Aorta (tissue), 5 donors: Measurements from ENCODE around the gene CIITA. TPM values are rescaled to one million over a fixed set of nuclear protein-coding genes. Genes with fewer than 3 reads are reported as not detected.

Experiments used
- ATAC-seq: fragments of 200-7000 bp; cut with Tn5 transposase; one replicate; pipeline ENCODE4 v1.9.1; 2022; ENCODE audit warnings: moderate library complexity; ENCODE audit not compliant: low FRiP score
- DNase-seq, 2 donors: peaks; one replicate each; pipeline ENCODE4 v3.0.0-alpha.2; 2020
- H3K27ac ChIP-seq, 2 donors: one replicate each; pipeline ENCODE4 v1.5.1; 2013; ENCODE audit warnings: low read length in 2 of 2, mild to moderate bottlenecking in 2 of 2, moderate library complexity in 2 of 2, control low read depth in 1 of 2, inconsistent platforms in 1 of 2, low read depth in 1 of 2
- H3K27me3 ChIP-seq, 2 donors: one replicate each; pipeline ENCODE4 v1.6.1; 2013; ENCODE audit warnings: control low read depth in 1 of 2, low read length in 1 of 2, mild to moderate bottlenecking in 1 of 2, moderate library complexity in 1 of 2; ENCODE audit not compliant: insufficient read depth in 2 of 2, control insufficient read depth in 1 of 2
- H3K36me3 ChIP-seq, 2 donors: one replicate each; pipeline ENCODE4 v1.6.1; 2013; ENCODE audit warnings: control low read depth in 1 of 2, low read length in 1 of 2, mild to moderate bottlenecking in 1 of 2; ENCODE audit not compliant: insufficient read depth in 2 of 2, control insufficient read depth in 1 of 2
- H3K4me1 ChIP-seq, 2 donors: one replicate each; pipeline ENCODE4 v1.6.1; 2013; ENCODE audit warnings: low read length in 2 of 2, control low read depth in 1 of 2, mild to moderate bottlenecking in 1 of 2, moderate library complexity in 1 of 2; ENCODE audit not compliant: insufficient read depth in 2 of 2, control insufficient read depth in 1 of 2
- H3K4me3 ChIP-seq, 2 donors: one replicate each; pipeline ENCODE4 v1.5.1; 2013; ENCODE audit warnings: low read length in 2 of 2, control low read depth in 1 of 2, mild to moderate bottlenecking in 1 of 2
- H3K9me3 ChIP-seq: one replicate; pipeline ENCODE4 v1.6.1; 2013; ENCODE audit warnings: mild to moderate bottlenecking, low read length; ENCODE audit not compliant: control insufficient read depth
- WGBS, 2 donors: extraction: QIAGEN DNeasy Blood & Tissue Kit; methylation state at CpG; one replicate each; pipeline ENCODE4 v1.1.7; 2013; 5-methylcytosine and 5-hydroxymethylcytosine counted together
- intact Hi-C, 2 donors: fragments of 100-400 bp; cut with DNase I; formaldehyde crosslinking; loops; one replicate each; pipeline versions ENCODE4 v1.14.2 to v1.15.0; 2022
- polyA plus RNA-seq, 2 donors: library from polyadenylated mRNA; stranded (reverse); fragments of 200-250 nt; gene quantifications; one replicate each; pipeline ENCODE4 v1.2.3, GENCODE V29; 2013
- total RNA-seq, 2 donors: library from RNA; stranded (reverse); fragmentation: NEBNext Ultra II Directional; extraction: Animal tissue kit (Norgen Biotek cat#: 25700); gene quantifications; one replicate each; pipeline ENCODE4 v1.2.1, GENCODE V29; 2021
- donor health status: healthy with polysubstance abuse.
- donor health status: Bipolar disorder and iron deficiency.
- donor health status: DM: no; HTN: no; CAD: no.
- donor health status: DM: no; HTN: no; CAD: no.
- donor health status: DM: yes; HTN: yes; CAD: no.

Gene CIITA
- total and polyA plus RNA-seq, 4 donors: 2.0 to 104 (median 11.0) TPM

DNA sequence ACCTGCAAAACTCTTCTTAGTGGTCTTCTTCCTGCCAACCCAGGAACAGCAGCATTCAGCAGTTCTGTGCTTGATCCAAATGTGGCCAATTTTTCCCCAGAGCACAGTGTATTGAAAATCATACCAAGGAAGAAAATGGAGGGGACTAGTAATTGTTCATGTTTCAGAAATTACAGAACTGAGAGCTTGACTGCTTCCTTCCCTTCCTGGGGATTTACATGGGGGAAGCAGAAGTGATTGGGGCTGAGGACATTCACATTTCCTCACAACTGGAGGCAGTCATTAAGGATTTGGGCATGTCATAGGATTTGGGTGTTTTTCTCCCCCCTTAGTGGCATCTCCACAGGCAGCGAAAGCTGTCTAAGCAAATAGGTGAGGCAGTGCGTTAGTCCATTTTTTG lies 19.7 kb downstream of the CIITA start:
- no peaks in the 10 kb centered on the region for H3K9me3 ChIP-seq
- DNase-seq: no peak
- no peaks in the 10 kb centered on the region for H3K27me3 ChIP-seq
- H3K4me1 ChIP-seq: no peaks in the 10 kb centered on the region
- no peaks in the 10 kb centered on the region for H3K36me3 ChIP-seq
- H3K27ac ChIP-seq: no peak overlapping the region
- H3K4me3 ChIP-seq: no peak overlapping the region
- ATAC-seq: no peak
- WGBS, 2 donors: 87 to 93% methylated on average over 2 of the region's 2 CpGs
- intact Hi-C loops: no loop called here

DNA sequence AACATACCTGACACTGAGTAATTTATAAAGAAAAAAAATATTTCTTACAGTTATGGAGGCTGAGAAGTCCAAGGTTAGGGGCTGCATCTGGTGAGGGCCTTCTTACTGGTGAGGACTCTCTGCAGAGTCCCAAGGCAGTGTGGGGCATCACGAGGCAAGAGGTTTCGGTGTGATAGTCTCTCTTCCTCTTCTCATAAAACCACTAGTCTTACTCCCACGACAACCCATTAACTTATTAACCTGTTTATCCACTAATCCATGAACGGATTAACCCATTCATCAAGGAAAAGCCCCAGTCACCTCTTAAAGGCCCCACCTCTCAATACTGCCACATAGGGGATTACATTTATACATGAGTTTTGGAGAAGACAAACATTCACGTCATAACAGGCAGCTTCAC lies 20.1 kb downstream of the CIITA start:
- no peaks in the 10 kb centered on the region for H3K9me3 ChIP-seq
- intact Hi-C loops: no loop called here
- 72 to 76% methylated on average over 5 of the region's 5 CpGs for WGBS, 2 donors
- H3K36me3 ChIP-seq: no peaks in the 10 kb centered on the region
- H3K27me3 ChIP-seq: no peaks in the 10 kb centered on the region
- ATAC-seq (no peak), DNase-seq (no peak)
- H3K27ac ChIP-seq: no peak overlapping the region
- H3K4me1 ChIP-seq: no peaks in the 10 kb centered on the region
- H3K4me3 ChIP-seq: no peak overlapping the region

DNA sequence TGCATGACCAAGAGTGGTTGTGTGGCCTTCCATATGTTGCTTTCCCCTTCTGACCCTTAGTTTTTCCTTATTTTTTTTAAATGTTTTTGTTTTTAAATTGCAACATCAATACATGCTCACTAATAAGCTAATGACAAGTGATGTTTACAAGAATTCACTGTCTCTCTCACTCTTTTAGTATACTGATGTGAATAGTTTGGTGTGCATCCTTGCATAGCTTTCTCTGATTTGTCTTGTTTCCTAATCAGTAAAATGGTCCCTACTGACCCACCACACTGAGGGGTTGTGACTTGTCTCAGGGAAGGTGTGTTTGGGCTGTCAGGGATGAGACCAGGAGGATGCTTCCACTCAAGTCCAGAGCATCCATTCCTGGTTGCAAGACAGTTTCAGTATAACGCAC lies 26.0 kb downstream of the CIITA start:
- no peaks in the 10 kb centered on the region for H3K27me3 ChIP-seq
- intact Hi-C loops: no loop called here
- ATAC-seq (no peak), DNase-seq (no peak)
- H3K36me3 ChIP-seq: no peaks in the 10 kb centered on the region
- H3K4me3 ChIP-seq: no peak overlapping the region
- H3K27ac ChIP-seq: no peak overlapping the region
- H3K9me3 ChIP-seq: peaks cover 2% of the 10 kb centered on the region
- WGBS, 2 donors: 92 to 100% methylated on average over 1 of the region's 1 CpG
- no peaks in the 10 kb centered on the region for H3K4me1 ChIP-seq

DNA sequence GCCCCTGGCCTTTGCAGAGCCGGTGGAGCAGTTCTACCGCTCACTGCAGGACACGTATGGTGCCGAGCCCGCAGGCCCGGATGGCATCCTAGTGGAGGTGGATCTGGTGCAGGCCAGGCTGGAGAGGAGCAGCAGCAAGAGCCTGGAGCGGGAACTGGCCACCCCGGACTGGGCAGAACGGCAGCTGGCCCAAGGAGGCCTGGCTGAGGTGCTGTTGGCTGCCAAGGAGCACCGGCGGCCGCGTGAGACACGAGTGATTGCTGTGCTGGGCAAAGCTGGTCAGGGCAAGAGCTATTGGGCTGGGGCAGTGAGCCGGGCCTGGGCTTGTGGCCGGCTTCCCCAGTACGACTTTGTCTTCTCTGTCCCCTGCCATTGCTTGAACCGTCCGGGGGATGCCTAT lies 29.5 kb downstream of the CIITA start:
- no peak for ATAC-seq
- Histone ChIP-seq H3K27ac (no peak overlapping the region), H3K4me1 (no peaks in the 10 kb centered on the region), H3K36me3 (no peaks in the 10 kb centered on the region), H3K9me3 (peaks cover 2% of the 10 kb centered on the region), H3K4me3 (no peak overlapping the region), H3K27me3 (no peaks in the 10 kb centered on the region)
- no peak for DNase-seq
- 95% methylated on average over 19 of the region's 19 CpGs for WGBS, 2 donors
- intact Hi-C loops: no loop called here

- Histone ChIP-seq H3K4me1 (no peaks in the 10 kb centered on the region), H3K9me3 (peaks cover 2% of the 10 kb centered on the region), H3K27ac (no peak overlapping the region), H3K27me3 (no peaks in the 10 kb centered on the region), H3K4me3 (no peak overlapping the region), H3K36me3 (no peaks in the 10 kb centered on the region)
- intact Hi-C loops: no loop called here
- ATAC-seq (no peak), DNase-seq (peak in 1 of 2 donors; percentile 81)
- WGBS, 2 donors: 57 to 58% methylated on average over 42 to 46 of the region's 46 CpGs
These were observed 30.1 kb downstream of the CIITA start for GRCh38 chr16:10906914-10907756.

- ATAC-seq (no peak), DNase-seq (no peak)
- Histone ChIP-seq H3K9me3 (no peaks in the 10 kb centered on the region), H3K4me1 (no peaks in the 10 kb centered on the region), H3K4me3 (no peak overlapping the region), H3K27ac (no peak overlapping the region), H3K27me3 (no peaks in the 10 kb centered on the region), H3K36me3 (no peaks in the 10 kb centered on the region)
- WGBS, 2 donors: 91 to 93% methylated on average over 21 of the region's 21 CpGs
- intact Hi-C loops: no loop called here
These were observed 30.7 kb downstream of the CIITA start for GRCh38 chr16:10907757-10908045.

- Histone ChIP-seq H3K27me3 (no peaks in the 10 kb centered on the region), H3K4me3 (no peak overlapping the region), H3K4me1 (no peaks in the 10 kb centered on the region), H3K27ac (no peak overlapping the region), H3K9me3 (no peaks in the 10 kb centered on the region), H3K36me3 (no peaks in the 10 kb centered on the region)
- intact Hi-C loops: loop anchor here in 1 of 2 donors (2.0 to 5.0 kb wide), 2 partner anchors 44 to 389 kb away; no protein-coding TSS in a partner anchor
- DNase-seq (no peak), ATAC-seq (no peak)
These were observed 34.3 kb downstream of the CIITA start for GRCh38 chr16:10911267-10911666.

DNA sequence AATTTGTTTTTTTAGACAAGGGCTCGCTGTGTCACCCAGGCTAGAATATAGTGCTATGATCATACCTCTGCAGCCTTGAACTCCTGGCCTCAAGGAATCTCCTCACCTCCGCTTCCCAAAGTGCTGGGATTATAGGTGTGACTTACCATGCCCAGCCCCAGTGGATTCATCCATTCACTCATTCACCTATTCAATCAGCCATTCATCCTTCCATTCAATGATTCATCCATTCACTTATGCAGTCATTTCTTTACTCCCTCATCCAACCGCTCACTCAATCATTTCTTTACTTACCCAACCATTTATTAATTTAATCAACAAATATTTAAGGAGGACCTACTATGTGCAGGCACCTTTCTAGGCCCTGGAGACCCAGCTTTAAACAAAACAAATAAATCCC lies 39.5 kb downstream of the CIITA start:
- no peak overlapping the region for H3K4me3 ChIP-seq
- H3K36me3 ChIP-seq: no peaks in the 10 kb centered on the region
- ATAC-seq (no peak), DNase-seq (no peak)
- WGBS, 2 donors: 67% methylated on average over 3 of the region's 3 CpGs
- no peaks in the 10 kb centered on the region for H3K9me3 ChIP-seq
- no peak overlapping the region for H3K27ac ChIP-seq
- no peaks in the 10 kb centered on the region for H3K4me1 ChIP-seq
- intact Hi-C loops: loop anchor here (5.0 kb wide), 3 partner anchors 89 to 404 kb away; no protein-coding TSS in a partner anchor
- no peaks in the 10 kb centered on the region for H3K27me3 ChIP-seq

- Histone ChIP-seq H3K36me3 (no peaks in the 10 kb centered on the region), H3K4me3 (no peak overlapping the region), H3K4me1 (no peaks in the 10 kb centered on the region), H3K27ac (no peak overlapping the region), H3K9me3 (no peaks in the 10 kb centered on the region), H3K27me3 (no peaks in the 10 kb centered on the region)
- intact Hi-C loops: loop anchor here (2.0 to 5.0 kb wide), 5 partner anchors 90 to 406 kb away; no protein-coding TSS in a partner anchor
- ATAC-seq (peak; percentile 94), DNase-seq (peak; percentile 96 to 97)
- WGBS, 2 donors: 42 to 48% methylated on average over 20 to 21 of the region's 21 CpGs
These were observed 41.4 kb downstream of the CIITA start for GRCh38 chr16:10918294-10919002.
